Cerebellar cortex (tissue), 1 donor: ENCODE measurements around the gene EXOC6B.
A peak's percentile ranks its signal among the peaks of the same experiment; 100 is the strongest.
"Not testable (repeated sequence)": the region's sequence is repeated elsewhere in the genome, so short reads cannot be mapped to it uniquely, and the experiment has no call there.

Experiments used
- DNase-seq: peaks from one replicate; pipeline ENCODE4 v3.0.0-alpha.2; 2015; ENCODE audit warnings: low spot score

Gene EXOC6B

GRCh38 chr2:72543497-72544216 is 282.2 kb downstream of the EXOC6B start:
- no peak for DNase-seq

- no peak for DNase-seq
Observed at GRCh38 chr2:72539071-72539552, 286.7 kb downstream of the EXOC6B start.

- no peak for DNase-seq
Observed at GRCh38 chr2:72538486-72538885, 287.3 kb downstream of the EXOC6B start.

DNA sequence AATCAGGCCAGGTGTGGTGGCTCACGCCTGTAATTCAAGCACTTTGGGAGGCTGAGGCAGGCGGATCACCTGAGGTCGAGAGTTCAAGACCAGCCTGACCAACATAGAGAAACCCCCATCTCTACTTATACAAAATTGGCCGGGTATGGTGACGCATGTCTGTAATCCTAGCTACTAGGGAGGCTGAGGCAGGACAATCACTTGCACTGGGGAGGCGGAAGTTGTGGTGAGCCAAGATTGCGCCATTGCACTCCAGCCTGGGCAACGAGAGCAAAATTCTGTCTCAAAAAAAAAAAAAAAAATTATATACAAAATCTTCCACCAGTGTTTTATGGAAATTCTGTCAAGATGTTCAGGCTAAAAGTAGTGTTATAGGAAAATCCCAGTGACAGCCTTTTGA is 290.2 kb downstream of the EXOC6B start:
- not testable (repeated sequence) for DNase-seq

GRCh38 chr2:72533765-72534164 is 292.1 kb downstream of the EXOC6B start:
- DNase-seq, result no peak

GRCh38 chr2:72527424-72527823 is 298.4 kb downstream of the EXOC6B start:
- DNase-seq, result no peak

- no peak for DNase-seq
Observed at GRCh38 chr2:72526623-72527022, 299.2 kb downstream of the EXOC6B start.

DNA sequence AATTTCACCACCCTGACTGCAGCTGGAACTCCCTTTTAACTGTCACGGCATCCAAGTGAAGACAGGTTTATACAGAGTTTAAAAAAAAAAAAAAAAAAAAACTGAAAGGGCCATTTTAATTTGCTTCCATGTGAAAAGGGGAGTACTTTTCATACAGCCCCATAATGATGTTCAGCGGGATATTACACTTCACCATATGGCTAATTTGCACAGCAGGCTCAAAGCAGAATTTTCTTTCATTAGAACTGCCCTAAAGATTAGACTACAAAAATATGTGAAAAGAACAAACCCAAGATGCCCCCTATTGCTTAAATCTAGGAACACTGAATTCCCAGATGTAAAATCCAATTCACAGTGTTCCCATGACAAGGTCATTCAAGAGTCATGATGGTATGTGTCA is 301.8 kb downstream of the EXOC6B start:
- peak; percentile 6 for DNase-seq

GRCh38 chr2:72515696-72516095 is 310.1 kb downstream of the EXOC6B start:
- no peak for DNase-seq

GRCh38 chr2:72513011-72513410 is 312.8 kb downstream of the EXOC6B start:
- DNase-seq, result no peak

DNA sequence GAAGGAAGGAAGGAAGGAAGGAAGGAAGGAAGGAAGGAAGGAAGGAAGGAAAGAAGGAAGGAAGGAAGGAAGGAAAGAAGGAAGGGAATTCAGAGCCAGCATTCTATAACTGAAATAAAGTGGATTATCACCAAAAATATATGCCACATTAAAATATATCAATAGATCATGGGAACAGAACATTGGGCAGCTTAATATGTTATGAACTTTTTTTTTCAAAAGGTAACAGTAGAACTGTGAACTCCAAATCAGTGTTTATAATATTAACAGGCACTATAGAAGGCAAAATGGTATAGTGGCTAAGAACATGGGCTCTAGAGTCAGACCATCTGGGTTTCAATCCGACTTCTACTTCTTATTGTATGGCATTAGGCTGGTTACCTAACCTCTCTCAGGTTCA is 313.5 kb downstream of the EXOC6B start:
- no peak for DNase-seq

DNA sequence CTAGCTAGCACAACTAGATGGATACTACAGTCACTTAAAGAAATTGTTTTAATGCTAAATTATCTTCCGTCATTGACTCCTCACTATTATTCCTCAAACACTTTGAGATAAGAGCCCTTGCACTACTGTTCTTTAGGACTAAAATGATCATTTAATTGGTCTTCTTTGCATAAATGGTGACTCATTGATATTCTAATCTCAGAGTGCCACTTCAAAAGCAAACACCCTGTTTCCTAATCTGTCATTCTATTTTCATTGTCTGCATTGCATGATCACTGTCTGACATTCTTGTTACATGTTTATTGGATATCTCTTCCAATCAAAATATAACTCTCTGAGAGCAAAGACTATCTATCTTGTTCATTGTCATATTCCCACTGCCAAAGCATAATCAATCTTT is 313.9 kb downstream of the EXOC6B start:
- no peak for DNase-seq

- no peak for DNase-seq
Observed at GRCh38 chr2:72497763-72498162, 328.1 kb downstream of the EXOC6B start.

- DNase-seq, result no peak
Observed at GRCh38 chr2:72496479-72496878, 329.4 kb downstream of the EXOC6B start.

DNA sequence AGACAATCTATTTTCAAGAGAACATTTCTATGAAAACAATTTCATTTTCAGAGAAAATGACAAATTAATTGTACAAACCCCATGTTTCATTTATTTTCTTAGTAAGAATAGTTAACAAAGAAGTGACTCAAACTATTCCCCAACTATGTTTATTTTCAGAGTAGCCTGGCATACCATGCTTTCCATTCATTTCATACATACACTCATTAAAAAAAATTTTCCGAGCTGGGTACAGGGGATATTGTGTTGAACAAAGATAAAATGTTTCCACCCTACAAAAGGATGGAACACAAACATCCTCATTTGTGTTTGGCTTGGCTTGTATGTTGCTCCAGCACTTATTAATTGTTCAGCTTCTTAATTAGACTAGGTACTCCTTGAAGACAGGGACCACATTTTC is 331.4 kb downstream of the EXOC6B start:
- DNase-seq, result no peak

DNA sequence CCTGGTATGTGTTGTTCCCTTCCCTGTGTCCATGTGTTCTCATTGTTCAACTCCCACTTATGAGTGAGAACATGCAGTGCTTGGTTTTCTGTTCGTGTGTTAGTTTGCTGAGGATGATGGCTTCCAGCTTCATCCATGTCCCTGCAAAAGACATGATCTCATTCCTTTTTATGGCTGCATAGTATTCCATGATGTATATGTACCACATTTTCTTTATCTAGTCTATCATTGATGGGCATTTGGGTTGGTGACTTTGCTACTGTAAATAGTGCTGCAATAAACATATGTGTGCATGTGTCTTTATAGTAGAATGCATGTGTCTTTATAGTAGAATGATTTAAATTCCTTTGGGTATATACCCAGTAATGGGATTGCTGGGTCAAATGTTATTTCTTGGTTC is 341.2 kb downstream of the EXOC6B start:
- DNase-seq, result not testable (repeated sequence)

DNA sequence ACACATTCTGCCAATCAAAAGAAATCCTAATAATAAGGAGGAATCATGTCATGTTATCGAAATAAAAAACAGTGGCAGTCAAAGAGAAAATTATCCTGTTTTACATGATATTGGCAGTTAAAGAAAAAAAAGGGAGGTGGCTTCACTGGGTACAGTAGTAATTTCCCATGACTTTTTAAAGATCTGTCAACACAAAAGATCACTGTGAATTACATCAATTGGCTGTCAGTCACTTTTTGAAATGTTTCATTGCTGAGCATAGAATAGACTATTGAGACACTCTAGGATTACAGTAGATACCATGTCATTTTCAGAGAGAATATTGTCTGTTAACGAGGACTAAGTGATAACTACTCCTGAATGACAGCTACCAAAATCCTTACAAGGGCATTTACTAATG is 342.5 kb downstream of the EXOC6B start:
- no peak for DNase-seq

DNA sequence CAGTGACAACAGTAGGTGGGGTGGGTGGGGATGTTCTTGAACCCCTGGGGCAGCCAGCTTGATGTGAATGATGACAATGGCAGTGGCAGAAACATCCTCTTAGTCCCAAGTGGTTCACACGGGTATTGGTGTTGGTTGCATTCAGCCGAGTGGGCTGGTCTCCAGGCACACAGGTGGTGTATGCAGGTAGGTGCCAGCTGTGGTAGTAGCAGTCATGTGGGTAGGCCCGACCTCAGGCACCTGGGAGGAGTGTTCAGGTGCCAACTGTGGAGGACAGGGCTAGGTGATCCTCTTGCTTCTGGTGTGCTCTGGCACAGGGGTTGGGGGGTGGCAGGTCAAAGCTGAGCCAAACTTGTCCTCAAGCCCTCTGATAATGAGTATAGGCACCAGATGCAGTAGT is 350.6 kb downstream of the EXOC6B start:
- no peak for DNase-seq

DNA sequence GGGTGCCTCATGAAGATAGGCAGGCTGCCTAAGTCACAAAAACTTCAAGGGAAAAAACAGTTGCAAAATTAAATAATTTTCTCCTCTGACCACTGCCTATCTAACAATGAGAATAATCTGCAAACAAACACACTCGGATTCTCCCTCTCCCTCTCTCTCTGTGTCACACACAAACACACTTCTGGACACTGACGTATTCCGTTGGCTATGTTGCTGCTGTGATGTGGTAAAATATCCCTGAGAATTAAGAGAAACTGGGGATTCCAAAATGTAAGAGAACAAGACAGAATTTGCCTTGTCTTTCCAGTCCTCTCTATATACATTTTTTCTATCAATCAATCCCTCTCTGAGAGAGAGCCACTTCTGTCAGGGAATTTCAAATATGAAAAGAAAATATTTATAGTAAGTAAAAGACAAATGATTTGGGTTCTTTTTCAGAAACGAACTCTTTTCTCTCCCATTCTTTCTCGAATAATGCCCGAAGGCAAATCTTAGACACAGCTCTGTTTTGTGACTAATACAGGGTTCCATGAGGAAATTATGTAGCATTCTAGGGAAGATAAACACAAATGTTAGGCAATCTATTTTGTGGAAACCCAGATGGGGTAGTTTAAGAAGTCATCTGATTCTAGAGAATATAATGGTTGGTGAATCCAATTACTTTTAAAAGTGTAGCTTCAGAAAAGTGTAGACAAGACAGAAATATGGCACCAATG is 367.9 kb downstream of the EXOC6B start:
- DNase-seq, result no peak

- no peak for DNase-seq
Observed at GRCh38 chr2:72454189-72454588, 371.6 kb downstream of the EXOC6B start.

DNA sequence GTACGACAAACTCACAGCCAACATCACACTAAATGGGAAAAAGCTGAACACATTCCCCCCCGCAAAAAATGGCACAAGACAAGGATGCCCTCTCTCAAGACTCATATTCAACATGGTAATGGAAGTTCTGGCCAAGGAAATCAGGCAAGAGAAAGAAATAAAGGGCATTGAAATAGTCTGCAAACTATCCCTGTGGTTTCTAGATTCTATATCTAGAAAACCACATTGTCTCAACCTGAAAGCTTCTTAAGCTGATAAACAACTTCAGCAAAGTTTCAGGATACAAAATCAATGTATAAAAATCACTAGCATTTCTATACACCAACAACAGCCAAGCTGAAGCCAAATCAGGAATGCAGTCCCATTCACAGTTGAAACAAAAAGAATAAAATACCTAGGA is 383.6 kb downstream of the EXOC6B start:
- no peak for DNase-seq

GRCh38 chr2:72439892-72440291 is 385.9 kb downstream of the EXOC6B start:
- DNase-seq, result no peak

DNA sequence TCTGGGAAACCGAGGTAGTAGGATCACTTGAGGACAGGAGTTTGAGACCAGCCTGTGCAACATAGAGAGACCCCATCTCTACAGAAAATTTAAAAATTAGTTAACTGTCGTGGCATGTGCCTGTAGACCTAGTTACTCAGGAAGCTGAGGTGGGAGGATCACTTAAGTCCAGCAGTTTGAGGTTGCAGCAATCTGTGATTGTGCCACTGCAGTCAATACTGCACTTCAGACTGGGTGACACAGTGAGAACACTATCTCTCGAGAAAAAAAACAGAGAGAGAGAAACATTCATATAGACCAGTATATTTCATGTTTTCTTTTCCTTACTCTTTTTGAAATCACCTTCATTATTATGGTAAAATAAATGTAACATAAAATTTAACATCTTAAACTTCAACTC is 387.5 kb downstream of the EXOC6B start:
- no peak for DNase-seq

- DNase-seq, result no peak
Observed at GRCh38 chr2:72431737-72432136, 394.1 kb downstream of the EXOC6B start.
